Right cardiac atrium (tissue), 5 donors: ENCODE measurements around the gene ZMYM2. TPM values are rescaled to one million over a fixed set of nuclear protein-coding genes. Genes with fewer than 3 reads are reported as not detected.

Experiments
- ATAC-seq, 2 donors: fragments of 200-7000 bp; cut with Tn5 transposase; one replicate each; pipeline versions ENCODE4 v1.8.0 to v1.9.1; 2020; ENCODE audit warnings: moderate library complexity in 2 of 2, mild to moderate bottlenecking in 1 of 2
- DNase-seq, 3 donors: peaks; one replicate each; pipeline ENCODE4 v3.0.0-alpha.2; 2020
- H3K27ac ChIP-seq: one replicate; pipeline ENCODE4 v1.5.1; 2013; ENCODE audit warnings: mild to moderate bottlenecking, low read length, control low read depth, moderate library complexity
- H3K27me3 ChIP-seq: one replicate; pipeline ENCODE4 v1.6.1; 2013; ENCODE audit not compliant: control insufficient read depth, insufficient read depth
- H3K4me1 ChIP-seq: one replicate; pipeline ENCODE4 v1.6.1; 2013; ENCODE audit warnings: low read length; ENCODE audit not compliant: control insufficient read depth, insufficient read depth
- H3K4me3 ChIP-seq: one replicate; pipeline ENCODE4 v1.5.1; 2013; ENCODE audit warnings: low read length, control low read depth
- H3K9me3 ChIP-seq: one replicate; pipeline ENCODE4 v1.6.1; 2013; ENCODE audit warnings: low read length; ENCODE audit not compliant: control insufficient read depth
- WGBS: extraction: QIAGEN DNeasy Blood & Tissue Kit; methylation state at CpG from one replicate; pipeline ENCODE4 v1.1.7; 2013; 5-methylcytosine and 5-hydroxymethylcytosine counted together
- intact Hi-C, 4 donors: fragments of 100-400 bp; cut with DNase I; formaldehyde crosslinking; loops; one replicate each; pipeline versions ENCODE4 v1.11.0 to v1.14.0; 2022 to 2023
- polyA plus RNA-seq: library from polyadenylated mRNA; stranded (reverse); fragments of 200-250 nt; gene quantifications from one replicate; pipeline ENCODE4 v1.2.3, GENCODE V29; 2013
- total RNA-seq, 4 donors: library from RNA; stranded (reverse); fragmentation: NEBNext Ultra II Directional; extraction: Animal tissue kit (Norgen Biotek cat#: 25700); gene quantifications; one replicate each; pipeline ENCODE4 v1.2.1, GENCODE V29; 2021
- donor health status: healthy with polysubstance abuse.
- donor health status: DM: no; HTN: yes; CAD: no.
- donor health status: DM: no; HTN: no; CAD: no.
- donor health status: DM: no; HTN: yes; CAD: no; lungs with severe emphysema.
- donor health status: DM: yes; HTN: yes; CAD: no.

The ZMYM2 gene
- total and polyA plus RNA-seq, 5 donors, result 17.2 to 71.4 (median 56.3) TPM

GRCh38 chr13:20136781-20137703 is 178.5 kb downstream of the ZMYM2 start:
- intact Hi-C loops, result no loop called here
- no peaks in the 10 kb centered on the region for H3K9me3 ChIP-seq
- peak in 1 of 2 donors; percentile 37 for ATAC-seq
- WGBS, result 32% methylated on average over 56 of the region's 56 CpGs
- DNase-seq, result peak in 1 of 3 donors; percentile 59
- no peaks in the 10 kb centered on the region for H3K4me1 ChIP-seq
- no peaks in the 10 kb centered on the region for H3K27me3 ChIP-seq
- no peak overlapping the region for H3K27ac ChIP-seq
- H3K4me3 ChIP-seq, result no peak overlapping the region

GRCh38 chr13:20137875-20138274 is 179.3 kb downstream of the ZMYM2 start:
- intact Hi-C loops, result no loop called here
- H3K4me3 ChIP-seq, result no peak overlapping the region
- no peak overlapping the region for H3K27ac ChIP-seq
- WGBS, result 66% methylated on average over 2 of the region's 2 CpGs
- H3K9me3 ChIP-seq, result no peaks in the 10 kb centered on the region
- ATAC-seq, result no peak
- no peak for DNase-seq
- H3K4me1 ChIP-seq, result no peaks in the 10 kb centered on the region
- no peaks in the 10 kb centered on the region for H3K27me3 ChIP-seq

GRCh38 chr13:20140487-20140886 is 182.0 kb downstream of the ZMYM2 start:
- H3K9me3 ChIP-seq, result no peaks in the 10 kb centered on the region
- intact Hi-C loops, result no loop called here
- peak in 1 of 2 donors; percentile 44 for ATAC-seq
- H3K27me3 ChIP-seq, result no peaks in the 10 kb centered on the region
- H3K4me1 ChIP-seq, result no peaks in the 10 kb centered on the region
- 42% methylated on average over 4 of the region's 4 CpGs for WGBS
- no peak for DNase-seq
- H3K4me3 ChIP-seq, result no peak overlapping the region
- H3K27ac ChIP-seq, result no peak overlapping the region

Other genes with a start within 250 kb of the ZMYM2 start
- gene PSPC1, start 175.8 kb upstream of the ZMYM2 start, total RNA-seq, result 10 to 100 TPM; 26.9 to 29.1 (median 28.5) TPM
- 25.4 TPM for gene PSPC1, start 175.8 kb upstream of the ZMYM2 start, polyA plus RNA-seq
- 10 to 100 TPM in 1 of 4 donors, 1 to 10 TPM in 3; 7.7 to 12.7 (median 8.5) TPM for gene ZMYM5, start 95.1 kb upstream of the ZMYM2 start, total RNA-seq
- gene ZMYM5, start 95.1 kb upstream of the ZMYM2 start, polyA plus RNA-seq, result 6.7 TPM
- gene GJA3, start 202.3 kb downstream of the ZMYM2 start, total RNA-seq, result 10 to 100 TPM in 1 of 4 donors, 1 to 10 TPM in 3; 5.0 to 11.0 (median 8.5) TPM
- 5.7 TPM for gene GJA3, start 202.3 kb downstream of the ZMYM2 start, polyA plus RNA-seq
- gene GJB2, start 234.2 kb downstream of the ZMYM2 start, total RNA-seq, result under 1 TPM in 1 of 4 donors, not detected in 3; 0.09 TPM
- 0.20 TPM for gene GJB2, start 234.2 kb downstream of the ZMYM2 start, polyA plus RNA-seq